ENCODE measurements around the gene PTPRQ.

PTPRQ gene

DNA sequence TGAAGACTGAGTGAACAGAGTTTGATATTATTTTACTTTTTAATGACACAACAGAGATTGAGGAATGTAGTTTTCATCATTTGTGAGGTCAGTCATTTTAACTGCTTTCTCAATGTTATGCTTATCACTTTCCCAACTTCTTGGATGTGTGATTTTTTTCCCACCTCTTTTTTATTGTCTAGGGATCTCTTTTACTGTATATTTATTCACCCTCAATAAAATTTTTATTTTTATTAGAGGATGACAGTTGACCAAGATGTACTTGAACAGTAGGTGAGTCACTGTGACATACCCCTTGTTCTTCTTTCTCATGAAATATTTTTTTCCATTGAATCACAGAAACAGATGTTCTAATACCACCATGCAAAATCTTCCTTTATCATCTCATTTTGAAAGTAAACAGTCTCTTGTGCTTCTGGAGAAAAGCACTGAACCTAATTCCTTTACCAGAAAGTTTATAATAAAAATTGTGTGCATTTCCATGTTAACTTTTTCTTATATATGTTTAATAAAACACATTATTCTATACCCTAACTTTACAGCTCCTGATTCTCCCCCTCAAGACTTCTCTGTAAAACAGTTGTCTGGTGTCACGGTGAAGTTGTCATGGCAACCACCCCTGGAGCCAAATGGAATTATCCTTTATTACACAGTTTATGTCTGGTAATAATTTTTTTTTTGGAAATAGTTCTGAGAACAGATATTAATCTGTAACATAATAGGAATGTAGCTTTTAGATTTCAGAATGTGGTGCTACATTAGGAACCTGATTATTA, 65.9 kb downstream of the PTPRQ start:
- no peaks in the 10 kb centered on the region for H3K4me1 ChIP-seq (ENCODE audit: control insufficient read depth, insufficient read depth, low read length)
- TF ChIP-seq ZNF623 (tag by site-specific recombination; IDR thresholded peaks at IDR 0.05) (no peak), ZNF843 (tag by site-specific recombination; IDR thresholded peaks at IDR 0.05) (no peak), ZSCAN30 (tag by site-specific recombination; IDR thresholded peaks at IDR 0.05) (no peak)
- TF ChIP-seq, protein P1, sequence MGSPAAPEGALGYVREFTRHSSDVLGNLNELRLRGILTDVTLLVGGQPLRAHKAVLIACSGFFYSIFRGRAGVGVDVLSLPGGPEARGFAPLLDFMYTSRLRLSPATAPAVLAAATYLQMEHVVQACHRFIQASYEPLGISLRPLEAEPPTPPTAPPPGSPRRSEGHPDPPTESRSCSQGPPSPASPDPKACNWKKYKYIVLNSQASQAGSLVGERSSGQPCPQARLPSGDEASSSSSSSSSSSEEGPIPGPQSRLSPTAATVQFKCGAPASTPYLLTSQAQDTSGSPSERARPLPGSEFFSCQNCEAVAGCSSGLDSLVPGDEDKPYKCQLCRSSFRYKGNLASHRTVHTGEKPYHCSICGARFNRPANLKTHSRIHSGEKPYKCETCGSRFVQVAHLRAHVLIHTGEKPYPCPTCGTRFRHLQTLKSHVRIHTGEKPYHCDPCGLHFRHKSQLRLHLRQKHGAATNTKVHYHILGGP (tag by site-specific recombination; IDR thresholded peaks at IDR 0.05) = no peak
- TF ChIP-seq, protein P2, sequence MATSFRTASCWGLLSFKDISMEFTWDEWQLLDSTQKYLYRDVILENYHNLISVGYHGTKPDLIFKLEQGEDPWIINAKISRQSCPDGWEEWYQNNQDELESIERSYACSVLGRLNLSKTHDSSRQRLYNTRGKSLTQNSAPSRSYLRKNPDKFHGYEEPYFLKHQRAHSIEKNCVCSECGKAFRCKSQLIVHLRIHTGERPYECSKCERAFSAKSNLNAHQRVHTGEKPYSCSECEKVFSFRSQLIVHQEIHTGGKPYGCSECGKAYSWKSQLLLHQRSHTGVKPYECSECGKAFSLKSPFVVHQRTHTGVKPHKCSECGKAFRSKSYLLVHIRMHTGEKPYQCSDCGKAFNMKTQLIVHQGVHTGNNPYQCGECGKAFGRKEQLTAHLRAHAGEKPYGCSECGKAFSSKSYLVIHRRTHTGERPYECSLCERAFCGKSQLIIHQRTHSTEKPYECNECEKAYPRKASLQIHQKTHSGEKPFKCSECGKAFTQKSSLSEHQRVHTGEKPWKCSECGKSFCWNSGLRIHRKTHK (tag by site-specific recombination; IDR thresholded peaks at IDR 0.05) = no peak
- no peak overlapping the region for H3K4me3 ChIP-seq (ENCODE audit: low read depth, low read length)
- POLR2A ChIA-PET = no interaction called here
- no peaks in the 10 kb centered on the region for H3K36me3 ChIP-seq (ENCODE audit: control insufficient read depth in 2 of 2, insufficient read depth in 1 of 2, low read length in 2 of 2)
- no peaks in the 10 kb centered on the region for H3K9me3 ChIP-seq (ENCODE audit: control insufficient read depth, insufficient read depth, low read depth, low read length)
- CTCF ChIA-PET = interaction anchor here (0.6 to 1.0 kb wide), 2 partner anchors 13 to 15 kb away, joined by 3 to 7 read pairs; no protein-coding TSS in a partner anchor
- no peak overlapping the region for H3K27ac ChIP-seq (ENCODE audit: extremely low read depth, low read depth, low read length)

DNA sequence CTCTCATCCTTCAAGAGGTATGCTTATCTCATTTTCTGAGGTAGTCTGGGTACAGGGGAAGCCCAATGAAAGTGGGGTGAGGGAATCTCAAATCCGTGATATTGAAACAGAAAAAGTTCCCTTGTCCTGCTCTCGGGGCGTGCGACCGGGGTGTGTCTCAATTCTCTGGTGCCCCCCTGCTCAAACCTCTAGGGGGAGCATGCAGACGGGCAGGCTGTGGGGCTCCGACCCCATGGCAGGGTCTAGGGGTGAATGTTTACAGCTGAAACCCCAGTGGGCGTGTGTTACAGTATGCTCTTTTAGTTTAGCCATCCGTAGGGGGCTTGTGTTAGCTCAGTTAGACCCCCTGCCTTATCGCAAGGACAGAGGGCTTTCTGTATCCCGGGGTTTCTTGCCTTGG, 68.7 kb downstream of the PTPRQ start:
- Histone ChIP-seq H3K4me3 (ENCODE audit: low read depth, low read length) (no peak overlapping the region), H3K27ac (ENCODE audit: extremely low read depth, low read depth, low read length) (no peak overlapping the region), H3K9me3 (ENCODE audit: control insufficient read depth, insufficient read depth, low read depth, low read length) (no peaks in the 10 kb centered on the region), H3K36me3 (ENCODE audit: control insufficient read depth in 2 of 2, insufficient read depth in 1 of 2, low read length in 2 of 2) (no peaks in the 10 kb centered on the region), H3K4me1 (ENCODE audit: control insufficient read depth, insufficient read depth, low read length) (no peaks in the 10 kb centered on the region)
- ChIA-PET CTCF (no interaction called here), POLR2A (no interaction called here)
- TF ChIP-seq EGR2 (tag by site-specific recombination; IDR thresholded peaks at IDR 0.05; ENCODE audit: low read depth) = no peak
- no peak for TF ChIP-seq ZNF214 (tag by site-specific recombination; IDR thresholded peaks at IDR 0.05; ENCODE audit: borderline replicate concordance)
- no peak for TF ChIP-seq ZNF610 (tag by site-specific recombination; IDR thresholded peaks at IDR 0.05; ENCODE audit: borderline replicate concordance)
- no peak for TF ChIP-seq ZNF169 (tag by site-specific recombination; IDR thresholded peaks at IDR 0.05)
- no peak for TF ChIP-seq ZSCAN23 (tag by site-specific recombination; IDR thresholded peaks at IDR 0.05)
- TF ChIP-seq, protein P3, sequence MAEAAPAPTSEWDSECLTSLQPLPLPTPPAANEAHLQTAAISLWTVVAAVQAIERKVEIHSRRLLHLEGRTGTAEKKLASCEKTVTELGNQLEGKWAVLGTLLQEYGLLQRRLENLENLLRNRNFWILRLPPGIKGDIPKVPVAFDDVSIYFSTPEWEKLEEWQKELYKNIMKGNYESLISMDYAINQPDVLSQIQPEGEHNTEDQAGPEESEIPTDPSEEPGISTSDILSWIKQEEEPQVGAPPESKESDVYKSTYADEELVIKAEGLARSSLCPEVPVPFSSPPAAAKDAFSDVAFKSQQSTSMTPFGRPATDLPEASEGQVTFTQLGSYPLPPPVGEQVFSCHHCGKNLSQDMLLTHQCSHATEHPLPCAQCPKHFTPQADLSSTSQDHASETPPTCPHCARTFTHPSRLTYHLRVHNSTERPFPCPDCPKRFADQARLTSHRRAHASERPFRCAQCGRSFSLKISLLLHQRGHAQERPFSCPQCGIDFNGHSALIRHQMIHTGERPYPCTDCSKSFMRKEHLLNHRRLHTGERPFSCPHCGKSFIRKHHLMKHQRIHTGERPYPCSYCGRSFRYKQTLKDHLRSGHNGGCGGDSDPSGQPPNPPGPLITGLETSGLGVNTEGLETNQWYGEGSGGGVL (tag by site-specific recombination; IDR thresholded peaks at IDR 0.05) = no peak
- no peak for TF ChIP-seq ZXDB (tag by site-specific recombination; IDR thresholded peaks at IDR 0.05)
- no peak for TF ChIP-seq GLI4 (tag by site-specific recombination; IDR thresholded peaks at IDR 0.05)
- TF ChIP-seq ZNF777 (tag by site-specific recombination; IDR thresholded peaks at IDR 0.05; ENCODE audit: borderline replicate concordance) = no peak
- TF ChIP-seq, protein P4, sequence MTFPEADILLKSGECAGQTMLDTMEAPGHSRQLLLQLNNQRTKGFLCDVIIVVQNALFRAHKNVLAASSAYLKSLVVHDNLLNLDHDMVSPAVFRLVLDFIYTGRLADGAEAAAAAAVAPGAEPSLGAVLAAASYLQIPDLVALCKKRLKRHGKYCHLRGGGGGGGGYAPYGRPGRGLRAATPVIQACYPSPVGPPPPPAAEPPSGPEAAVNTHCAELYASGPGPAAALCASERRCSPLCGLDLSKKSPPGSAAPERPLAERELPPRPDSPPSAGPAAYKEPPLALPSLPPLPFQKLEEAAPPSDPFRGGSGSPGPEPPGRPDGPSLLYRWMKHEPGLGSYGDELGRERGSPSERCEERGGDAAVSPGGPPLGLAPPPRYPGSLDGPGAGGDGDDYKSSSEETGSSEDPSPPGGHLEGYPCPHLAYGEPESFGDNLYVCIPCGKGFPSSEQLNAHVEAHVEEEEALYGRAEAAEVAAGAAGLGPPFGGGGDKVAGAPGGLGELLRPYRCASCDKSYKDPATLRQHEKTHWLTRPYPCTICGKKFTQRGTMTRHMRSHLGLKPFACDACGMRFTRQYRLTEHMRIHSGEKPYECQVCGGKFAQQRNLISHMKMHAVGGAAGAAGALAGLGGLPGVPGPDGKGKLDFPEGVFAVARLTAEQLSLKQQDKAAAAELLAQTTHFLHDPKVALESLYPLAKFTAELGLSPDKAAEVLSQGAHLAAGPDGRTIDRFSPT (tag by site-specific recombination; IDR thresholded peaks at IDR 0.05) = no peak
- TF ChIP-seq, protein P2 (tag by site-specific recombination; IDR thresholded peaks at IDR 0.05) = no peak
- TF ChIP-seq, protein P5, sequence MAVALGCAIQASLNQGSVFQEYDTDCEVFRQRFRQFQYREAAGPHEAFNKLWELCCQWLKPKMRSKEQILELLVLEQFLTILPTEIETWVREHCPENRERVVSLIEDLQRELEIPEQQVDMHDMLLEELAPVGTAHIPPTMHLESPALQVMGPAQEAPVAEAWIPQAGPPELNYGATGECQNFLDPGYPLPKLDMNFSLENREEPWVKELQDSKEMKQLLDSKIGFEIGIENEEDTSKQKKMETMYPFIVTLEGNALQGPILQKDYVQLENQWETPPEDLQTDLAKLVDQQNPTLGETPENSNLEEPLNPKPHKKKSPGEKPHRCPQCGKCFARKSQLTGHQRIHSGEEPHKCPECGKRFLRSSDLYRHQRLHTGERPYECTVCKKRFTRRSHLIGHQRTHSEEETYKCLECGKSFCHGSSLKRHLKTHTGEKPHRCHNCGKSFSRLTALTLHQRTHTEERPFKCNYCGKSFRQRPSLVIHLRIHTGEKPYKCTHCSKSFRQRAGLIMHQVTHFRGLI (tag by site-specific recombination; IDR thresholded peaks at IDR 0.05) = no peak
- no peak for TF ChIP-seq ZNF366 (tag by site-specific recombination; conservative IDR thresholded peaks at IDR 0.05)
- TF ChIP-seq, protein P6, sequence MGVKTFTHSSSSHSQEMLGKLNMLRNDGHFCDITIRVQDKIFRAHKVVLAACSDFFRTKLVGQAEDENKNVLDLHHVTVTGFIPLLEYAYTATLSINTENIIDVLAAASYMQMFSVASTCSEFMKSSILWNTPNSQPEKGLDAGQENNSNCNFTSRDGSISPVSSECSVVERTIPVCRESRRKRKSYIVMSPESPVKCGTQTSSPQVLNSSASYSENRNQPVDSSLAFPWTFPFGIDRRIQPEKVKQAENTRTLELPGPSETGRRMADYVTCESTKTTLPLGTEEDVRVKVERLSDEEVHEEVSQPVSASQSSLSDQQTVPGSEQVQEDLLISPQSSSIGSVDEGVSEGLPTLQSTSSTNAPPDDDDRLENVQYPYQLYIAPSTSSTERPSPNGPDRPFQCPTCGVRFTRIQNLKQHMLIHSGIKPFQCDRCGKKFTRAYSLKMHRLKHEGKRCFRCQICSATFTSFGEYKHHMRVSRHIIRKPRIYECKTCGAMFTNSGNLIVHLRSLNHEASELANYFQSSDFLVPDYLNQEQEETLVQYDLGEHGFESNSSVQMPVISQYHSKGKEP (tag by site-specific recombination; IDR thresholded peaks at IDR 0.05) = no peak
- TF ChIP-seq ZNF670 (tag by site-specific recombination; IDR thresholded peaks at IDR 0.05; ENCODE audit: low read depth) = no peak
- no peak for TF ChIP-seq HOXC10 (CRISPR knock-in tag; IDR thresholded peaks at IDR 0.05)

All from HEK293 (cell line).